CD14-positive monocyte (primary cell): Measurements from ENCODE around the gene PLCH2. TPM values are rescaled to one million over a fixed set of nuclear protein-coding genes. Genes with fewer than 3 reads are reported as not detected.

Experiments
- DNase-seq, 3 donors: peaks; one replicate each; pipeline ENCODE4 v3.0.0-alpha.2; 2011 to 2022
- H2AFZ ChIP-seq: 2 replicates; pipeline ENCODE4 v1.6.0; 2012; ENCODE audit warnings: mild to moderate bottlenecking, low read depth, low read length, inconsistent platforms; ENCODE audit not compliant: insufficient read depth, poor library complexity, severe bottlenecking
- H3K27ac ChIP-seq, 2 donors: 1 replicate in 1 of 2; 2 replicates in 1 of 2; pipeline ENCODE4 v1.5.1; 2012 to 2013; ENCODE audit warnings: low read length in 2 of 2, control low read depth in 1 of 2, inconsistent platforms in 1 of 2, low read depth in 1 of 2, mild to moderate bottlenecking in 1 of 2
- H3K27me3 ChIP-seq, 2 donors: one replicate each; pipeline versions ENCODE4 v1.6.0 to v1.6.1; 2011 to 2013; ENCODE audit warnings: low read length in 2 of 2; ENCODE audit not compliant: control insufficient read depth in 2 of 2, insufficient read depth in 2 of 2
- H3K36me3 ChIP-seq, 2 donors: replicated peaks in 1 of 2; 1 replicate in 1 of 2; 2 replicates in 1 of 2; pipeline versions ENCODE4 v1.5.1 to v1.6.1; 2012 to 2013; ENCODE audit warnings: low read length in 2 of 2, control low read depth in 1 of 2, inconsistent platforms in 1 of 2, mild to moderate bottlenecking in 1 of 2; ENCODE audit not compliant: insufficient read depth in 2 of 2, control insufficient read depth in 1 of 2
- H3K4me1 ChIP-seq, 2 donors: 1 replicate in 1 of 2; 2 replicates in 1 of 2; pipeline versions ENCODE4 v1.5.1 to v1.6.1; 2012 to 2013; ENCODE audit warnings: low read length in 2 of 2, control low read depth in 1 of 2, inconsistent platforms in 1 of 2, mild to moderate bottlenecking in 1 of 2, moderate library complexity in 1 of 2; ENCODE audit not compliant: insufficient read depth in 2 of 2, control insufficient read depth in 1 of 2
- H3K4me2 ChIP-seq: replicated peaks from 2 replicates; pipeline ENCODE3; 2012; ENCODE audit warnings: low read length, moderate library complexity, mild to moderate bottlenecking; ENCODE audit not compliant: poor library complexity, severe bottlenecking; ENCODE audit errors: extremely low read depth
- H3K4me3 ChIP-seq, 3 experiments: fragments of 200-600 bp in 1 of 3; sonication (generic) in 1 of 3; replicated peaks in 1 of 3; 1 replicate in 2 of 3; 2 replicates in 1 of 3; pipeline ENCODE4 v1.5.1; 2011 to 2013; ENCODE audit warnings: low read length in 3 of 3, mild to moderate bottlenecking in 3 of 3, control low read depth in 2 of 3, low read depth in 2 of 3, inconsistent platforms in 1 of 3, moderate library complexity in 1 of 3
- H3K79me2 ChIP-seq: 2 replicates; pipeline ENCODE4 v1.6.0; 2012; ENCODE audit warnings: mild to moderate bottlenecking, control low read depth, inconsistent platforms, low read length, moderate library complexity; ENCODE audit not compliant: insufficient read depth
- H3K9ac ChIP-seq: 2 replicates; pipeline ENCODE4 v1.6.0; 2017; ENCODE audit warnings: low read length, mild to moderate bottlenecking; ENCODE audit not compliant: insufficient read depth, poor library complexity, severe bottlenecking
- H3K9me3 ChIP-seq, 2 donors: replicated peaks in 1 of 2; 1 replicate in 1 of 2; 2 replicates in 1 of 2; pipeline versions ENCODE4 v1.5.1 to v1.6.1; 2012 to 2013; ENCODE audit warnings: low read length in 2 of 2, control low read depth in 1 of 2; ENCODE audit not compliant: control insufficient read depth in 1 of 2, insufficient read depth in 1 of 2
- H4K20me1 ChIP-seq: 2 replicates; pipeline ENCODE4 v1.6.0; 2012; ENCODE audit warnings: mild to moderate bottlenecking, low read length, control low read depth, moderate library complexity; ENCODE audit not compliant: insufficient read depth
- H3K27ac Mint-ChIP-seq, 7 donors: one replicate each; pipeline ENCODE4 v1.8.0; 2020; ENCODE audit warnings: mild to moderate bottlenecking in 7 of 7, mixed read lengths in 7 of 7, moderate library complexity in 6 of 7, inconsistent platforms in 2 of 7
- H3K27me3 Mint-ChIP-seq, 3 donors: one replicate each; pipeline ENCODE4 v1.8.0; 2021 to 2022; ENCODE audit warnings: low read depth in 3 of 3, mild to moderate bottlenecking in 3 of 3, mixed read lengths in 3 of 3, moderate library complexity in 3 of 3, inconsistent platforms in 1 of 3
- H3K36me3 Mint-ChIP-seq, 2 donors: one replicate each; pipeline ENCODE4 v1.8.0; 2020; ENCODE audit warnings: mixed read lengths in 2 of 2, inconsistent platforms in 1 of 2, mild to moderate bottlenecking in 1 of 2
- H3K4me1 Mint-ChIP-seq: one replicate; pipeline ENCODE4 v1.8.0; 2020; ENCODE audit warnings: mild to moderate bottlenecking, mixed read lengths
- H3K4me3 Mint-ChIP-seq, 2 donors: one replicate each; pipeline ENCODE4 v1.8.0; 2020; ENCODE audit warnings: mild to moderate bottlenecking in 2 of 2, mixed read lengths in 2 of 2, moderate library complexity in 1 of 2
- H3K9me3 Mint-ChIP-seq, 7 donors: one replicate each; pipeline ENCODE4 v1.8.0; 2020 to 2022; ENCODE audit warnings: mixed read lengths in 7 of 7, mild to moderate bottlenecking in 6 of 7, moderate library complexity in 6 of 7, inconsistent platforms in 2 of 7
- CTCF ChIP-seq: fragments of 200-600 bp; IDR thresholded peaks from one replicate; pipeline ENCODE4 v1.8.0; 2022; ENCODE audit warnings: antibody characterized with exemption, mild to moderate bottlenecking
- WGBS: methylation state at CpG from one replicate; pipeline ENCODE4 v1.1.5; 2013; ENCODE audit warnings: missing lambda C conversion rate; ENCODE audit not compliant: insufficient coverage; 5-methylcytosine and 5-hydroxymethylcytosine counted together
- intact Hi-C, 2 donors: fragments of 100-400 bp; cut with micrococcal nuclease; formaldehyde crosslinking; loops; one replicate each; pipeline versions ENCODE4 v1.15.0 to v1.15.1; 2023
- polyA plus RNA-seq, 3 donors: library from polyadenylated mRNA; depleted of rRNA in 1 of 3; unstranded in 2 of 3; stranded (reverse) in 1 of 3; fragments of 300-500 nt in 2 of 3; fragments of >200 nt in 1 of 3; fragmentation: Illumina TruSeq in 2 of 3; gene quantifications; 1 replicate in 2 of 3; 2 replicates in 1 of 3; pipeline ENCODE4 v1.2.3, GENCODE V29; 2012 to 2021

PLCH2 gene
- polyA plus RNA-seq, 3 donors, result 1.2 TPM; not detected in 2

GRCh38 chr1:2525920-2526823, 50.1 kb downstream of the PLCH2 start, which contains the start of gene PANK4:
TSS of gene PANK4 (minus strand) at chr1:2526596. CDS start at chr1:2526587, 9 bp downstream.
- Mint-ChIP-seq H3K4me1 (peaks cover 31% of the 10 kb centered on the region), H3K4me3 (peak within 1 kb of the TSS; percentile 88 to 92), H3K36me3 (peaks cover 20 to 25% of the 10 kb centered on the region in 2 donors), H3K27me3 (peaks cover 27 to 45% (median 37%) of the 10 kb centered on the region in 3 donors), H3K27ac (peak within 1 kb of the TSS; percentile 64 to 98 (median 94)), H3K9me3 (peaks cover 0 to 11% (median 0%) of the 10 kb centered on the region in 7 donors)
- intact Hi-C loops, result loop anchor here (1.0 to 10.0 kb wide), 8 partner anchors 21 to 321 kb away; partner anchors contain the start of genes PEX10 (in 2 of the 2), MORN1 (in 1 of the 2), PRXL2B (in 1 of the 2) and RER1 (in 1 of the 2)
- under 1% methylated on average over 99 of the region's 107 CpGs for WGBS
- peaks cover 31 to 42% of the 10 kb centered on the region in 2 donors for H3K4me1 ChIP-seq
- peak within 1 kb of the TSS; percentile 79 for H3K9ac ChIP-seq
- no peak for TF ChIP-seq CTCF
- H3K4me2 ChIP-seq, result peak within 1 kb of the TSS; percentile 96
- peak; percentile 89 for DNase-seq
- H3K36me3 ChIP-seq, result peaks cover 5 to 16% of the 10 kb centered on the region in 2 donors
- H4K20me1 ChIP-seq, result peaks cover 56% of the 10 kb centered on the region
- H3K9me3 ChIP-seq, result no peaks in the 10 kb centered on the region
- peaks cover 25 to 37% of the 10 kb centered on the region in 2 donors for H3K27me3 ChIP-seq
- H3K4me3 ChIP-seq, result peak within 1 kb of the TSS; percentile 64 to 91 (median 67)
- H3K27ac ChIP-seq, result peak within 1 kb of the TSS; percentile 34 to 74
- H3K79me2 ChIP-seq, result peaks cover 46% of the 10 kb centered on the region
- peak within 1 kb of the TSS; percentile 71 for H2AFZ ChIP-seq

- H3K9ac ChIP-seq, result no peak overlapping the region
- peaks cover 0 to 8% of the 10 kb centered on the region in 2 donors for H3K36me3 ChIP-seq
- H3K27me3 ChIP-seq, result peaks cover 30 to 45% of the 10 kb centered on the region in 2 donors
- H3K27ac ChIP-seq, result no peak overlapping the region
- H3K27me3 Mint-ChIP-seq, result peaks cover 32 to 54% (median 45%) of the 10 kb centered on the region in 3 donors
- H3K4me2 ChIP-seq, result peak overlapping the region; percentile 96
- H2AFZ ChIP-seq, result peak overlapping the region; percentile 71
- H3K79me2 ChIP-seq, result peaks cover 40% of the 10 kb centered on the region
- DNase-seq, result peak; percentile 29 to 75 (median 50)
- H3K36me3 Mint-ChIP-seq, result peaks cover 12 to 17% of the 10 kb centered on the region in 2 donors
- peak overlapping the region in 2 of 3 experiments; percentile 44 to 91 for H3K4me3 ChIP-seq
- peaks cover 48% of the 10 kb centered on the region for H4K20me1 ChIP-seq
- WGBS, result 48% methylated on average over 20 of the region's 20 CpGs
- peaks cover 0 to 11% (median 0%) of the 10 kb centered on the region in 7 donors for H3K9me3 Mint-ChIP-seq
- peaks cover 31 to 42% of the 10 kb centered on the region in 2 donors for H3K4me1 ChIP-seq
- peaks cover 31% of the 10 kb centered on the region for H3K4me1 Mint-ChIP-seq
- H3K27ac Mint-ChIP-seq, result peak overlapping the region in 1 of 7 donors; percentile 76
- TF ChIP-seq CTCF, result no peak
- H3K9me3 ChIP-seq, result no peaks in the 10 kb centered on the region
- intact Hi-C loops, result loop anchor here (1.0 to 10.0 kb wide), 8 partner anchors 20 to 322 kb away; partner anchors contain the start of genes PEX10 (in 2 of the 2), MORN1 (in 1 of the 2), PRXL2B (in 1 of the 2) and RER1 (in 1 of the 2)
- peak overlapping the region; percentile 51 to 76 for H3K4me3 Mint-ChIP-seq
These were observed 50.9 kb downstream of the PLCH2 start for GRCh38 chr1:2526824-2527555.
